Neural progenitor cell (in vitro differentiated cells): ENCODE results near the gene C11orf58.

Source experiments
- CTCF ChIP-seq: fragments of 200-600 bp; sonication (generic); IDR thresholded peaks from 2 replicates; pipeline ENCODE4 v1.5.1; 2017; ENCODE audit warnings: antibody characterized with exemption, mild to moderate bottlenecking
- EZH2 ChIP-seq: fragments of 200-600 bp; sonication (generic); IDR thresholded peaks from 2 replicates; pipeline ENCODE4 v1.6.1; 2017; ENCODE audit warnings: antibody characterized with exemption, mild to moderate bottlenecking, moderate library complexity
- EZH2phosphoT487 ChIP-seq: fragments of 200-600 bp; sonication (generic); IDR thresholded peaks from 2 replicates; pipeline ENCODE4 v1.6.1; 2017; ENCODE audit warnings: antibody characterized with exemption

GRCh38 chr11:16727806-16728205 is 10.6 kb upstream of the C11orf58 start:
- TF ChIP-seq CTCF: no peak
- no peak for TF ChIP-seq EZH2
- TF ChIP-seq EZH2phosphoT487: no peak
